Nephron (organoid): ENCODE data around the gene TMPRSS11E.
"Not testable (repeated sequence)": the region's sequence is repeated elsewhere in the genome, so short reads cannot be mapped to it uniquely, and the experiment has no call there.

Experiments used
- H3K27ac Mint-ChIP-seq, 3 experiments: 2 replicates each; pipeline ENCODE4 v1.8.0; 2020; ENCODE audit warnings: mixed read lengths in 3 of 3, mild to moderate bottlenecking in 2 of 3, moderate library complexity in 1 of 3
- H3K27me3 Mint-ChIP-seq: 2 replicates; pipeline ENCODE4 v1.8.0; 2021; ENCODE audit warnings: low read depth, mild to moderate bottlenecking, moderate library complexity, mixed read lengths
- H3K36me3 Mint-ChIP-seq: 2 replicates; pipeline ENCODE4 v1.8.0; 2020; ENCODE audit warnings: low read depth, mixed read lengths
- H3K4me1 Mint-ChIP-seq: 2 replicates; pipeline ENCODE4 v1.8.0; 2020; ENCODE audit warnings: mixed read lengths
- H3K4me3 Mint-ChIP-seq, 3 experiments: 2 replicates each; pipeline ENCODE4 v1.8.0; 2020; ENCODE audit warnings: mild to moderate bottlenecking in 3 of 3, mixed read lengths in 3 of 3, moderate library complexity in 2 of 3
- H3K9me3 Mint-ChIP-seq: 2 replicates; pipeline ENCODE4 v1.8.0; 2020; ENCODE audit warnings: mixed read lengths
- TF ChIP-seq, protein P1 (sequence below), 3 experiments: fragments of 200-600 bp; sonication (generic); IDR thresholded peaks; one replicate each; pipeline ENCODE4 v1.5.0; 2021; ENCODE audit warnings: antibody characterized with exemption in 3 of 3; ENCODE audit not compliant: unreplicated experiment in 3 of 3

Gene TMPRSS11E, protein sequence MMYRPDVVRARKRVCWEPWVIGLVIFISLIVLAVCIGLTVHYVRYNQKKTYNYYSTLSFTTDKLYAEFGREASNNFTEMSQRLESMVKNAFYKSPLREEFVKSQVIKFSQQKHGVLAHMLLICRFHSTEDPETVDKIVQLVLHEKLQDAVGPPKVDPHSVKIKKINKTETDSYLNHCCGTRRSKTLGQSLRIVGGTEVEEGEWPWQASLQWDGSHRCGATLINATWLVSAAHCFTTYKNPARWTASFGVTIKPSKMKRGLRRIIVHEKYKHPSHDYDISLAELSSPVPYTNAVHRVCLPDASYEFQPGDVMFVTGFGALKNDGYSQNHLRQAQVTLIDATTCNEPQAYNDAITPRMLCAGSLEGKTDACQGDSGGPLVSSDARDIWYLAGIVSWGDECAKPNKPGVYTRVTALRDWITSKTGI

DNA sequence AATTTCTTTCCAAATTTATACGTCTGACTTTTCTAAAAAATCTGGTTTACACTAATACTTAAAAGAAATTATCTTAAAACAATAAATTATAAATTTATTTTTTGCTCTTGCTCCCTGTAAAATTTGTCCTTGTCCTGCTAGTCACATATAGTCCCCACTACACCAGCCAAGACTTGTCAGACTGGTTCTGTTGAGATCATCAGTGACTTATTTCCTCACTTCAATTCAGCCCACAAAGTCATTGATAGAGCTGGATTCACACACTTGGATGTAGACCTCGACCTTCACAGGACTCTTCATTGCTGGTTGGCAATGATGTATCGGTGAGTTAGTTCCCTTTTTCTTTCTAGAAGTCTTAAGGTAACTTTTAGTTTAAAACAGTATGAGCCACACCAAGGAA, at the start of gene TMPRSS11E:
TSS of gene TMPRSS11E (plus strand) at position 263 of the 400 bp plus-strand sequence. CDS start at position 313, 50 bp downstream.
- no peaks in the 10 kb centered on the region for H3K27me3 Mint-ChIP-seq
- no peak within 1 kb of the TSS for H3K4me3 Mint-ChIP-seq
- no peaks in the 10 kb centered on the region for H3K4me1 Mint-ChIP-seq
- no peak within 1 kb of the TSS for H3K27ac Mint-ChIP-seq
- no peaks in the 10 kb centered on the region for H3K9me3 Mint-ChIP-seq
- TF ChIP-seq, protein P1, sequence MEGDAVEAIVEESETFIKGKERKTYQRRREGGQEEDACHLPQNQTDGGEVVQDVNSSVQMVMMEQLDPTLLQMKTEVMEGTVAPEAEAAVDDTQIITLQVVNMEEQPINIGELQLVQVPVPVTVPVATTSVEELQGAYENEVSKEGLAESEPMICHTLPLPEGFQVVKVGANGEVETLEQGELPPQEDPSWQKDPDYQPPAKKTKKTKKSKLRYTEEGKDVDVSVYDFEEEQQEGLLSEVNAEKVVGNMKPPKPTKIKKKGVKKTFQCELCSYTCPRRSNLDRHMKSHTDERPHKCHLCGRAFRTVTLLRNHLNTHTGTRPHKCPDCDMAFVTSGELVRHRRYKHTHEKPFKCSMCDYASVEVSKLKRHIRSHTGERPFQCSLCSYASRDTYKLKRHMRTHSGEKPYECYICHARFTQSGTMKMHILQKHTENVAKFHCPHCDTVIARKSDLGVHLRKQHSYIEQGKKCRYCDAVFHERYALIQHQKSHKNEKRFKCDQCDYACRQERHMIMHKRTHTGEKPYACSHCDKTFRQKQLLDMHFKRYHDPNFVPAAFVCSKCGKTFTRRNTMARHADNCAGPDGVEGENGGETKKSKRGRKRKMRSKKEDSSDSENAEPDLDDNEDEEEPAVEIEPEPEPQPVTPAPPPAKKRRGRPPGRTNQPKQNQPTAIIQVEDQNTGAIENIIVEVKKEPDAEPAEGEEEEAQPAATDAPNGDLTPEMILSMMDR (IDR thresholded peaks at IDR 0.05; ENCODE audit: unreplicated experiment in 3 of 3), result no peak
- no peaks in the 10 kb centered on the region for H3K36me3 Mint-ChIP-seq

DNA sequence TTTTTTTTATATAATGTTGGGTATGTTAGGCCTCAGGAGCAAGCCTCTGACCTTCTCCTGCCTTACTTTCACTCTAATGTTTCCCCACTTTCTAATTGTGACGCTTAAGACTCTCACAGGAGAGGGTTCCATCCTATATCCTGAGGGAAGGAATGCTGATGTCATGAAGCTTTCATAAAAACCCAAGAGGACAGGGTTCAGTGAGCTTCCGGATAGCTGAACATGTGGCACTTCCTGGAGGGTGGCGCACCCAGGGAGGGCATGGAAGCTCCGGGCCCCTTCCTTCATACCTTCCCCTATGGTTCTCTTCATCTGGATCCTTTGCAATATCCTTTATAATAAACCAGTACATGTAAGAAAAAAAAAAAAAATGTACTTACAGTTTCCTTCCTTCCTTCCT, 48.0 kb upstream of the TMPRSS11E start:
- TF ChIP-seq, protein P1 (IDR thresholded peaks at IDR 0.05; ENCODE audit: unreplicated experiment in 3 of 3), result no peak
- H3K9me3 Mint-ChIP-seq, result no peaks in the 10 kb centered on the region
- no peaks in the 10 kb centered on the region for H3K4me1 Mint-ChIP-seq
- no peaks in the 10 kb centered on the region for H3K36me3 Mint-ChIP-seq
- peaks cover 4% of the 10 kb centered on the region for H3K27me3 Mint-ChIP-seq
- no peak overlapping the region for H3K4me3 Mint-ChIP-seq
- H3K27ac Mint-ChIP-seq, result no peak overlapping the region

DNA sequence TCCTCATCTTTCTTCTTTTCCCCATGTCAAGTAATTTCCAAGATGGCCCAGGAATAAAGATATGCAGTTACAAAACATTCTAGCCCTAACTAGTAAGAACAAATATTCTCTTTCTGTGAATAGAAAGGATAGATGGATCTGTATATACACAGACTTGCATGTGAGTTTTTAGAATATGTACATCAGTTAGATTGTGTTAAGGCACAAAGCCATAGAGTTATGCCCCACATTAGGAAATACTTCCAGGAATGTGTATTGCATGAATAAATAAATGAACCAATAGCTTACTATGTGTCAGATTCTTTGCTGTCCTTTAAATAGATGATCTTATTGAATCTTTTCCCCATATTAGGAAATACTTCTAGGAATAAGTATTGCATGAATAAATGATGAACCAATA, 46.0 kb upstream of the TMPRSS11E start:
- Mint-ChIP-seq H3K27me3 (peaks cover 4% of the 10 kb centered on the region), H3K9me3 (no peaks in the 10 kb centered on the region), H3K27ac (no peak overlapping the region), H3K4me3 (no peak overlapping the region), H3K36me3 (no peaks in the 10 kb centered on the region), H3K4me1 (no peaks in the 10 kb centered on the region)
- TF ChIP-seq, protein P1 (IDR thresholded peaks at IDR 0.05; ENCODE audit: unreplicated experiment in 3 of 3), result no peak

DNA sequence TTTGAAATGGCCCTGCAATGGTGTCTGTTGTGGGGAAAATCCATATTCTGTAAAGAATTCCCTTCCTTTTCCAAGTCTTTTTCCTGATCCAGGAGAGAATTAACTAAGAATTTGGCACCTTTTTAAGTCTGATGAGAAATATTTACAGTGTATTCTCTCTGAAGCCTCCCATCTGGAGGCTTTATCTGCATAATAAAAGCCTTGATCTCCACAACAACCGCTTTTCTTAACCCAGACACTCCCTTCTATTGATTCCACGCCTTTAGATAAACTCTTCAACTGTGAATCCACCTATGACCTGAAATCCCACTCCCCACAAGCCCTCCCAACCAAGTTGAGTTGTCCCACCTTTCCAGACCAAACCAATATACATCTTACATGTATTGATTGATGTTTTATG, 43.1 kb upstream of the TMPRSS11E start:
- H3K27ac Mint-ChIP-seq, result no peak overlapping the region
- no peak overlapping the region for H3K4me3 Mint-ChIP-seq
- H3K4me1 Mint-ChIP-seq, result no peaks in the 10 kb centered on the region
- peaks cover 11% of the 10 kb centered on the region for H3K27me3 Mint-ChIP-seq
- TF ChIP-seq, protein P1 (IDR thresholded peaks at IDR 0.05; ENCODE audit: unreplicated experiment in 3 of 3), result no peak
- H3K36me3 Mint-ChIP-seq, result no peaks in the 10 kb centered on the region
- H3K9me3 Mint-ChIP-seq, result no peaks in the 10 kb centered on the region

DNA sequence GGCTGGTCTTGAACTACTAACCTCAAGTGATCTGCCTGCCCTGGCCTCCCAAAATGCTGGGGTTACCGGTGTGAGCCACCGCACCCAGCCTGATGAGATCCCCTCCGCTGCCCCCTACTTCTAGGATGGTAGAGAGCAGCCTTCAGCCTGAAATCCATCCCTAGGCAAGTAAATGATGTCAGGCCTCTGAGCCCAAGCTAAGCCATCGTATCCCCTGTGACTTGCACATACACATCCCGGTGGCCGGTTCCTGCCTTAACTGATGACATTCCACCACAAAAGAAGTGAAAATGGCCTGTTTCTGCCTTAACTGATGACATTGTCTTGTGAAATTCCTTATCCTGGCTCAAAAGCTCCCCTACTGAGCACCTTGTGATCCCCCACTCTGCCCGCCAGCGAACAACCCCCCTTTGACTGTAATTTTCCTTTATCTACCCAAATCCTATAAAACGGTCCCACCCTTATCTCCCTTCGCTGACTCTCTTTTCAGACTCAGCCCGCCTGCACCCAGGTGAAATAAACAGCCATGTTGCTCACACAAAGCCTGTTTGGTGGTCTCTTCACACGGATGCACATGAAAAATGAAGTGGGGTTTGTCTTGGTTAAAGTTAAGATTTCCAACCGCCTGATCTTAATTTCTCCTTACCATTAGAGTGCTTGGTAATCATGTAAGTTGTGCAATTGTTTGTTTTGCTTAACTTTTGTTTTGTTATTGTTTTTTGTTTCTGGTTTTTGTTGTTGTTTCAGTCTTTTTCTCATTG, 41.4 kb upstream of the TMPRSS11E start:
- not testable (repeated sequence) for H3K4me3 Mint-ChIP-seq, H3K36me3 Mint-ChIP-seq, H3K9me3 Mint-ChIP-seq, H3K27ac Mint-ChIP-seq, H3K27me3 Mint-ChIP-seq, H3K4me1 Mint-ChIP-seq

DNA sequence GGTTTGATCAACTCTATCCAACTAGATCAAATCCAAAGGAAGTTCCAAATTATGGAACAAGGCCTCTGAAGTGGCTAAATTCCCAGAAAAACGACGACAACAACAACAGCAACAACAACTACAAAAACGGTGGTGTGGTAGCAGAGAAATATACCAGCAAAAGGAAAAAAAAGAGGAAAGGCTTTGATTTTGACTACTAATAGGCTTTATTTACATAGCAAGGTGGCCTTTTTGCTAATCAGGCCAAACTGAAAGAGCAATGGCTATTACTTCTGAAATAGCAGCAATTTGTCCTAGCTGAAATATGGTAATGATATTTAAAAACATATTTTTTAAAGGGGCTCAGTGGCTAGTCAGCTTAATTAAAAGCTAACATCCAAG, 40.8 kb upstream of the TMPRSS11E start:
- H3K27ac Mint-ChIP-seq, result no peak overlapping the region
- H3K9me3 Mint-ChIP-seq, result no peaks in the 10 kb centered on the region
- TF ChIP-seq, protein P1 (IDR thresholded peaks at IDR 0.05; ENCODE audit: unreplicated experiment in 3 of 3), result no peak
- H3K36me3 Mint-ChIP-seq, result no peaks in the 10 kb centered on the region
- peaks cover 7% of the 10 kb centered on the region for H3K27me3 Mint-ChIP-seq
- H3K4me3 Mint-ChIP-seq, result no peak overlapping the region
- H3K4me1 Mint-ChIP-seq, result no peaks in the 10 kb centered on the region

DNA sequence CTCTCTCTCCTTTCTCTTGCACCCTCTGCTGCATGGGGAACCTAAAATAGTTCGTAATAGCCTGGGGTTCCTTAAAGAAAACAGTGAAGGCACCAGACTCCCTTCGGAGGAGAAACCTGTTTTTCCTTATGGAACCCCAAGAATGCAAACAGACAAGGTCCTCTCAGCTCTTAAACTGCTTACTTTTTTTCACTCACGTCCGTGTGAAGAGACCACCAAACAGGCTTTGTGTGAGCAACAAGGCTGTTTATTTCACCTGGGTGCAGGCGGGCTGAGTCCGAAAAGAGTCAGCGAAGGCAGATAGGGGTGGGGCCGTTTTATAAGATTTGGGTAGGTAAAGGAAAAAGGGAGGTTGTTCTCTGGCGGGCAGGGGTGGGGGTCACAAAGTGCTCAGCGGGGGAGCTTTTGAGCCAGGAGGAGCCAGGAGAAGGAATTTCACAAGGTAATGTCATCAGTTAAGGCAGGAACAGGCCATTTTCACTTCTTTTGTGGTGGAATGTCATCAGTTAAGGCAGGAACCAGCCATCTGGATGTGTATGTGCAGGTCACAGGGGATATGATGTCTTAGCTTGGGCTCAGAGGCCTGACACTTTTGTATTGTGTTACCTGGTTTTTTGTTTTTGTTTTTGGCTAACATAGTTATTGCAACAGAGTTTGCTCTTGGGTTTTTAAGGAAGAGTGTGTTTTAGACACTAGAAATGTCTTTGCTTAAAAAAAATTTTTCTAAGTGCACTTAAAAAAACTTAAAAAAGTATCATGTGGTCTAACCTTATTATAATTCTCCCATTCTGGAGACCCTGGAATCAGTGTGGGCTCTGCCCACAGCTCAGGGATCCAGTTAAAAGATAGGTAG, 40.0 kb upstream of the TMPRSS11E start:
- not testable (repeated sequence) for H3K36me3 Mint-ChIP-seq, H3K9me3 Mint-ChIP-seq, H3K27me3 Mint-ChIP-seq, H3K4me3 Mint-ChIP-seq, H3K4me1 Mint-ChIP-seq, H3K27ac Mint-ChIP-seq
